GM18499 (cell line): ENCODE data around the gene THAP7.

Experiments used
- ATAC-seq: cut with Tn5 transposase; IDR thresholded peaks from one replicate; pipeline ENCODE4 v1.9.1; 2021; ENCODE audit warnings: moderate number of reproducible peaks; ENCODE audit not compliant: insufficient read depth, unreplicated experiment

THAP7 gene

GRCh38 chr22:20995329-20996030, 6.4 kb downstream of the THAP7 start:
- ATAC-seq: no peak

- no peak for ATAC-seq
Measured at GRCh38 chr22:20994902-20995241, 7.0 kb downstream of the THAP7 start.

- ATAC-seq: no peak
Measured at GRCh38 chr22:20994128-20994901, 7.6 kb downstream of the THAP7 start.

DNA sequence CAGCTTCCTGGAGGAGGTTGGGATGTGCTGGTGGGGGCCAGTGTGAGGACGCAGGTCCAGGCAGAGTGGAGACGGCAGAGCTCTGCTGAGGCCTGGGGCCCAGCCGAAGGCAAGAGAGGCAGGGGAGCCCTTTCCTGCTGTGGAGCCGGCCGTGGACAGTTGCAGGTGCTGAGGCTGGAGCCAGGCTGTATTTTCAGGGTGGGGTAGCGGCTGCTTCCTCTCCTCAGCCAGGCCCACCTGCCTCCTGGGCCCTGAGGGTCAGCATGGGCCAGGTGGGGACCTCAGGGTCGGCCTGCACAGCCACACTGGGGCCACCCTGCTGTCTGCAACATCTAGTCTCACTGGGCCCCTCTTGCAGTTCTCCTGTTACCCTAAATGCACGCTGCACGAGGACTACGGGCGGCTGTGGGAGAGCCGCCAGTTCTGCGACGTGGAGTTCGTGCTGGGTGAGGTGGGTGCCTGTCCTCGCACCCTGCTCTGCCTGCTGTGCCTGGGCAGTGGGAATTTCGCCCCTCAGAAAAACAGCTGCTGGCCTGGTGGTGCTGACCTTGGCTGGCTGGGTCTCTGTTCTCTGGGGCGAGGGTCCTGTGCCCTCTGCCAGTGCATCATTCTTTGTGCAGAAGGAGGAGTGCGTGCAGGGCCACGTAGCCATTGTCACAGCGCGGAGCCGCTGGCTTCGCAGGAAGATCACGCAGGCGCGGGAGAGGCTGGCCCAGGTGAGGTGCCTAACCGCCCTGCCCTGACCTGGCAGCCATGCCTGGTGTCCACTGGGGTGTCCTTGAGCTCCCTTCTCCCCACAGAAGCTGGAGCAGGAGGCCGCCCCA, 8.4 kb downstream of the THAP7 start:
- no peak for ATAC-seq

DNA sequence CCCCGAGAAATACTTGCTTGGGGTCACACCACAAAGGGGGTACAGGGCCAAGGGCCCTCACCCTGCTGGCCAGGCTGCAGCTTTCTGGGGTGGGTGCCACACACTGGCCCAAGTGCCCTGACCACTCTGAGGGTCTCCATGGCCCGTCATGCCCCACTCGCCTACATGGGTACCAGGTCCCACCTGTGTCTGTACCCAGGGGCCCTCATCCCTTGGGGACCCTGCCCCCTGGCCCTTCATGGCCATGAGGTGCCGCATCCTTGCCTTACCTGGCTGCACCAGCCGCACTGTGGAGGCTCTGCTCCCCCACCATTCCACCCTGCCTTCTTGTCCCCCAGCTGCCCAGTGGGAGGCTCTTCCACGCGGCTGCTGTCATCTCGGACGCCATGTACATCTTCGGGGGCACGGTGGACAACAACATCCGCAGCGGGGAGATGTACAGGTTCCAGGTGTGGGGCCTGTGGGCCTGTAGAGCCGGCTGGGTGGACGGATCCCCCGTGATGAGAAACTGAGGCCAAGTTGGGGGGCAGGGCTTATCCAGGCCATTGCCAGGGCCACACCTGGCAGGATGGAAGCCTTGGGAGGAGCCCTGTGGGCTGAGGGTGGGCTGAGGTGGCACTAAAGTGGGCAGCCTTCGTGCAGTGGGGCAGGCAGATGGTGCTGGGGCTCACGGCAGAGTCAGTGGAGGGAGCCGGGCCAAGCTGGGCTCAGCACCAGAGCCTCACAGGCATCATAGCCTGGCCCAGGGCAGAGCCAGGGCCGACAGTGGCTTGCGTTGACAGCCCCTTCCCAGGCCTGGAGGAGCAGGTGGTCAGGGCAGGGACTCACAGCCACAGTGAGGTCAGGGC, 9.2 kb downstream of the THAP7 start:
- no peak for ATAC-seq

- no peak for ATAC-seq
Measured at GRCh38 chr22:20992056-20992442, 9.9 kb downstream of the THAP7 start.

- ATAC-seq: no peak
Measured at GRCh38 chr22:20991252-20992055, 10.5 kb downstream of the THAP7 start.

DNA sequence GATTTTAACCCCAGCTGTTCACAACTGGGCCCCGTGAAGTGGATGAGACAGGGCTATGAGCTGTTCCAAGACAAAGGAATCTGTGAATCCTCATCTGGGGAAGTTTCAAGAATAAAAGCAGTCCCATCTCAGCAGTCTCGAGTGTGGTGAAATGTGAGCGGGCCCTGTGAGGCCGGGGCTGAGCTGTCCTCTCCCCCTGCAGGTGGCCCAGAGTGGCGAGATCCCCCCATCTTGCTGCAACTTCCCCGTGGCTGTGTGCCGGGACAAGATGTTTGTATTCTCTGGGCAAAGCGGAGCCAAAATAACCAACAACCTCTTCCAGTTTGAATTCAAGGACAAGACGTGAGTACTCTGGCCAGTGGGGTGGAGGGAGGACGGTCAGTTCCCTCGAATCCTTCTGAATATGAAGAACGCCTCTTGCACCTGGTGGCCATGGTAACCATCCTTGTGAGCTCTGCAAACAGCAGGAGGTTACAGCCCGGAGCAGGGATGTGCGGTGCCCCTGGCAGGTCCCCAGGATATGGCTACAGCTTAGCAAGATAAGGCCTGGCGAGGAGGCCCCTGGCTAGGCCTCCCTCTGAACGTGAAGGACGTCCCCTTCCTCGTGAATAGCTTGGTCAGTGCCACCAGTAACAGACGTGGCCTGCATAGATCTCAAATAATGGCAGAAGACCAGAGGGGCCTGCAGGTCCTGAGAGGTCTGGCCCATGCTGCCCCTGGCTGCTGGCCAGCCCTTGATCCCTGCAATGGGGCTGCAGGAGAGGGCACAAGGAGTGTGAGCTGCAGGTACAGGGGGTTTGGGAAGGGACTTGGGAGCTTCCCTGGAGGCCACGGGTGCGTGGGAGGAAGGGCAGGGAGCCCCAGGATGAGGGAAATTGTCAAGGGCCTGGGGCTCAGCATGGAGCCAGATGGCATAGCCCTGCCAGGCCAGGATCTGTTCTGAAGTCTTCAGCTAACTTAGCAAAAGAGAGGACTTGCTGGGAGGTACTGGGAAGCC, 11.4 kb downstream of the THAP7 start:
- no peak for ATAC-seq

DNA sequence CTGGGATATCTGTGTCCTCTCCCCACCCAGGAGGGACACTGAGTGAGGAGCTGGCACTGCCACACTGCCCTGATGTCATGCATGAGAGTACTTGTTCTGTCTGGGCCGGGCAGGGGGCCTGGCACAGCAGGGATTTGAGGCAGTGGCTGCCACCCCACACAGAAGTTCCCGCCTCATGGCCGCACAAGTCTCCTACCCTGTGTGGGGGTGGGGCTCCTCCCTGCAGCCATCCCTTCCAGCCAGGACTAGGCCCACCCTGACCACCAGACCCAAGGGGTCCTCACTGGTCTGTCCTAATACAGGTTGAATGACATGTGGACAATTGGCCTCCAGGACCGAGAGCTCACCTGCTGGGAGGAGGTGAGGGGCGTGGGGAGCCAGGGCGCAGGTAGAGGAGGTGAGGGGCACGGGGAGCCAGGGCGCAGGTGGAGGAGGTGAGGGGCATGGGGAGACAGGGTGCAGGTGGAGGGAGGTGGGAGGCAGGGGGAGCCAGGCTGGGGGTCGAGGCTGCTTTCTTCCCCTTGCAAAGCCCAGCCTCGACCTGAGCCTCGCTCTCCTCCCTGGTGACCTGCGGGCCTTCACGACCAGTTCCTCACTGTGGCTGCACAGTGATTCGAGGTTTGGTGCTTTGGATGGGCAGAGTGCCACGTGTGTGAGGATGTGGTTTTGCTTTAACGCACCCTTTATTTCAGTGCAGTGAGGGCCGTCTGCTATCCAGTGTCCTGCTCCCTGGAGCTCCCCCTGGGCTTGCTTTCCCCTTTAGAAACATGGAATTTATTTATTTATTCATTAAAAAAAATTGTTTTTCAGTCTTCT, 12.4 kb downstream of the THAP7 start:
- no peak for ATAC-seq

DNA sequence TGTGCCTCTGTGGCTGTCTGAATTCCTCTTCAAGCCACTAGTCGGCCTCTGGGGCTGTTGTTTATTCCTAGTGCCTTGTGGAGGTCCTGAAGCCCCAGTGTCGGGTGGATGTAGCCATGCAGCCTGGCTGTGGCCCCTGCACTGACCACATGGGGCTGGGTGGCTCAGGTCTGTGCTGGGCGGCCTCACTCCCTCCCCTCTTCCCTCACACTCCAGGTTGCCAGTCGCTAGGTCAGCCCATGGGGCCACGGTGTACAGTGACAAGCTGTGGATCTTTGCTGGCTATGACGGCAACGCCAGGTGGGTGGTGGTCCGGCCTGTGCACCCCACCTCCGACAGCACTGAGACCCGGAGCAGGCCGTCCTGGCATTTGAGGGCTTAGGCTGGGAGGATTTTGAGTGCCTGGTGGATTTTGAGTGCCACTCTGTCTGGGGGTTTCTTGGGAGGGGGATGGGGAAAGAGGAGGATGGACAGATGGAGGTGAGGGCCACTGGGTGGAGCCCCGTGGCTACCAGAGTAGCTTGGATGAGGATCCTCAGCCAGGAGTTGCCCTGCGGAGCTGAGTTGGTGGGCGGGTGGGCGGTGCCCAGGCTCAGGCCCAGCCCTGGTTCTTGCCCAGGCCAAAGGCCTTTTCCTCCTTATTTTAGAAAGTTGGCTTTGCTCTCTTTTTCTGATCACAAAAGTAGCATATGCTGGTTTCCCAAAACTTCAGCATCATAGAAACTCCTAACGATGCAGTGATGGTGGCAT, 13.2 kb downstream of the THAP7 start:
- no peak for ATAC-seq

GRCh38 chr22:20987375-20987774, 14.5 kb downstream of the THAP7 start:
- ATAC-seq: no peak

DNA sequence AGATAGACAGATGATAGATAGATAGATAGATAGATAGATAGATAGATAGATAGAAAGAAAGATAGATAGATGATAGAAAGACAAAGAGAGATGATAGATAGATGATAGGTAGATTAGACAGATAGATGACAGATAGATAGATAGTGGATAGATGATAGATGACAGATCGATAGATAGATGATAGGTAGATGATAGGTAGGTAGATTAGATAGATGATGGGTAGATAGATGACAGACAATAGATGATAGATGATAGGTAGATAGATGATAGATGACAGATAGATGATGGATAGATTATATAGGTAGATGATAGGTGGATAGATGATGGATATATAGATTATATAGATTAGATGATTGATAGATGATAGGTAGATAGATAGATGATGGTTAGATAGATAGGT, 15.6 kb downstream of the THAP7 start:
- ATAC-seq: no peak

DNA sequence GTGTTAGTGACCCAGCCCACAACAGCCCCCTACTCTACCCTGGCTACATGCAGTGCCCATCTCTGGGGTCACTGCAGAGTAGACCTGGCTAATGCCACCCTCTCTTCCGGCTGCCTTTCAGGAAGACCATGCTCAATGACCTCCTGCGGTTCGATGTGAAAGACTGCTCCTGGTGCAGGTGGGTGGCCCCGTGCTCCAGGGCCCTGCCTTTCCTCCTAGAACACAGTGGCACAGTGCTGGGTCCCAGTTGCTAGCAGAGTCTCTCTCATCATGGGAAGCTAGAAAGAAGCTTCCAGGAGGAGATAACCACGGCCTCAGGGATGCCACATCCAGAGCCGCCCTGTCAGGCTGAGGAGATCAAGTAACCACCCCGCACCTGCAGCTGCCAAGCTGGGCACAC, 16.2 kb downstream of the THAP7 start:
- no peak for ATAC-seq

GRCh38 chr22:20983081-20983771, 18.7 kb downstream of the THAP7 start:
- no peak for ATAC-seq

DNA sequence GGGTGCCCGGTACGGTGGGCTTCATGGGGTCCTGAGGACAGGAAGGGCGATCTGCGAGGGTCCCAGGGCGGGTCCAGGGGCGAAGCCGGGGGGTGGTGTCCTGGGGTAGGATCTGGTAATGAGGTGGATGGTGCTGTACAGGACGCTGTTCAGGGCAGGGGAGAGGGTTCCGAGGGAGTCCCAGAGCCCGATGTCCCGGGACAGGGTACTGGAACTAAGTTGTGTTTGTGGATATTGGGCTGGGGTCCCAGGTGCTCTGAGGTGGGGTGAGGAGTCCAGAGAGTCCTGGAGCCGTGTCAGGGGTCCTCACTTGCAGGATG, 19.4 kb downstream of the THAP7 start:
- no peak for ATAC-seq

GRCh38 chr22:20981787-20982562, 19.9 kb downstream of the THAP7 start, which contains the start of gene LZTR1:
TSS of gene LZTR1 (plus strand) at chr22:20982297. CDS start at chr22:20982372, 75 bp downstream.
- ATAC-seq: no peak
